Stimulated activated CD8-positive, alpha-beta memory T cell treated with anti-CD3 and anti-CD28 coated beads, Interleukin-2, amount 100 ng/mL, for 48 hours (primary cell): ENCODE results near the gene TP53I3.
"Not testable (repeated sequence)": the region's sequence is repeated elsewhere in the genome, so short reads cannot be mapped to it uniquely, and the experiment has no call there.

Experiments
- DNase-seq, 2 donors: peaks; one replicate each; pipeline ENCODE4 v3.0.0-alpha.2; 2020; ENCODE audit warnings: low read depth in 2 of 2

The TP53I3 gene, protein sequence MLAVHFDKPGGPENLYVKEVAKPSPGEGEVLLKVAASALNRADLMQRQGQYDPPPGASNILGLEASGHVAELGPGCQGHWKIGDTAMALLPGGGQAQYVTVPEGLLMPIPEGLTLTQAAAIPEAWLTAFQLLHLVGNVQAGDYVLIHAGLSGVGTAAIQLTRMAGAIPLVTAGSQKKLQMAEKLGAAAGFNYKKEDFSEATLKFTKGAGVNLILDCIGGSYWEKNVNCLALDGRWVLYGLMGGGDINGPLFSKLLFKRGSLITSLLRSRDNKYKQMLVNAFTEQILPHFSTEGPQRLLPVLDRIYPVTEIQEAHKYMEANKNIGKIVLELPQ

GRCh38 chr2:24084386-24085199 is at the start of gene TP53I3:
TSS of gene TP53I3 (minus strand) at chr2:24084834. CDS start at chr2:24084326, 508 bp downstream.
- peak; percentile 75 to 89 for DNase-seq

GRCh38 chr2:24132543-24132942 is 47.9 kb upstream of the TP53I3 start:
- no peak for DNase-seq

- DNase-seq: no peak
These were observed 41.3 kb upstream of the TP53I3 start for GRCh38 chr2:24125956-24126355.

GRCh38 chr2:24123922-24124580 is 39.4 kb upstream of the TP53I3 start:
- DNase-seq: no peak

GRCh38 chr2:24123195-24123921 is 38.7 kb upstream of the TP53I3 start, which contains the start of the genes FAM228B and PFN4:
TSS of gene FAM228B (plus strand) at chr2:24123469. CDS start at chr2:24124362, 893 bp downstream.
TSS of gene PFN4 (minus strand) at chr2:24123334. CDS start at chr2:24122535, 799 bp downstream.
- DNase-seq: peak; percentile 58 to 69

DNA sequence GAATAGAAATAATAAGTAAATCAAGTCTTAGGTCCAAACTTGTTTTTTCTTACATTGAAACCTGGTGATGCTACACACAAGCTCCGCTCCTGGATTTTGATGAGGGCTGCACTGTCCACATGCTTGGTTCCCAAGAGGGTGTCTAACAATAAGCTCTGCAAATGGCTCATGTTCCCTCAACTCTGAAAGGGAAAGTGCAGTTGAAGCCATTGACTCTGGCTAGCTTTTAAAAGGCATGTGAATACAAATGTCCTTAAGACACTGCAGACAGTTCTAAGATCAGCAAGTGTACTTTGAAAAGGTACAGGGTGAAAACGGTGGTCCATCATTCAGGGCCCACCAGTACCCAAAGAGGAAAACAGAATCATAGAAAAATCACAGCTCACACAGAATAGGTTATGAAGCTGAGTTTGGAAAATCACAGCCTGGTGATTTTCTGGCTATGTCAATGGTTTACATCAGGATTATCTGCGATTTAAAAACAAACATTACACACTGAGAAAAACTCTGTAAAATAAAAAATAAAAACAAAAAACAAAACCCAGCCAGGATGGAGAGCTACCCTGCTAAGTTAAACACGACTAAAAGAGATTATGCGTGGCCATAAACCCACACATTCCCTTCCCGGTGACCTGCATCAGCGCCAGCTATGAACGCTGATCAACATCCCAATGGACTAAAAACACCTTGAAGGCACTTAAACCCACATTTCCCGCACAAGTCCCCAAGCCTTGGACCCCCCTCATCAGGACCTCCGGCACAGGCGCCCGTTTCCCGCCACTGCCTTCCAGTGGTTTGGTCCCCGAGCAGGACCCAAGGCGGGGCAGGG is 37.9 kb upstream of the TP53I3 start:
- no peak for DNase-seq

DNA sequence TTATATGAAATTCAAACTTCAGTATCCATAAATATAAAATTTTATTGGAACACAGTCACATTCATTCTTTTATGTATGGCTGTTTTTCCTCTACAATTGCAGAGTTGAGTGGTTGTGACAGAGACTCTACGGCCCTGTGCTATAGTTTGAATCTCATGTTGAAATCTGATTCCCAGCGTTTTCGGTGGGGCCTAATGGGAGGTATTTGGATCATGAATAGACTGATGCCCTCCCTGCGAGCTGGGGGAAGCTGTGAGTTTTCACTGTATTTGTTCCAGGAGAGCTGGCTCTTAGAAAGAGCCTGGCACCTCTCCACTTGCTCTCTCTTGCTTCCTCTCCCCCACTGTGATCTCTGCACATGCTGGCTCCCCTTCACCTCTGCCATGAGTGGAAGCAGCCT is 36.8 kb upstream of the TP53I3 start:
- DNase-seq: no peak

DNA sequence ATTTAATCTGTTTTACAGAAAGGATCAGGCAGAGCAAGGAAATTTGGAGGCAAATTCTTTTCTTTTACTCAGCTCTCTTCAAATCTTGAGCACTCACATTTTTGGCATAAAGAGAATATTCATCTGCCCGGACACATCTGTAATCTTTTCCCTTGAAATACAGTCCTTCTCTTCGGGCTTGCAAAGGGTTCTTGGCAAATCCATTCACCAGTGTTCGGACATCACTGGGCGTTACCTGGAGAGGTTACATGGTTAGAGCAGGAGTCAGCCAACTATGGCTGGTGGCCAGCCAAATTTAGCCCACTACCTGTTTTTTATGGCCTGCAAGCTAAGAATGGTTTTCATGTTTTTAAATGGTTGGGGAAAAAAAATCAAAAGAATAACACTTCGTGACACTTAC is 36.4 kb upstream of the TP53I3 start:
- DNase-seq: no peak

- DNase-seq: no peak
These were observed 33.3 kb upstream of the TP53I3 start for GRCh38 chr2:24117902-24118301.

- DNase-seq: no peak
These were observed 30.4 kb upstream of the TP53I3 start for GRCh38 chr2:24115057-24115456.

DNA sequence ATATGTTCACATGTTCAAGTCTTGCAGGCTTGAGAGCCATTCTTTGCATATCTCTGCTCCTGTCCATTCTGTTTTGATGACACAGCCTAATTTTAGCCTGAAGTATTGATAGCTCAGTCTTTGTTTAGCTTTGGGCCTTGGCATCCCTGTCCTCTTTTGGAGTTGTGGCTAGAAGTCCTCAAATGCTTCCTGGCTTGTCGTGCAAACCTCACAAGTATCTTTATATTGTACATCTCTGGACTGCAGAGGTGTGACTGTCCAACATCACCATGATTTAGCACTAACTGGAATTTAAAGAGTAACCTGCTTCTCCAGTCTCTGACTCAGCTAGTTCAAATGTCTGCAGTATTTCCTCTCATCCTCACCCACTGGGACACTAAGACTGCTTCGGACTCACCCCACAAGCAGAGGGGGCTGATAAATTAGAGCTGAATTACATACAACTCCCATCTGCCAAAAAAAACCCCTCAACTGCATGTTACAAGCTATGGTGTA is 26.8 kb upstream of the TP53I3 start:
- DNase-seq: no peak

GRCh38 chr2:24110660-24111303 is 26.1 kb upstream of the TP53I3 start:
- no peak for DNase-seq

- not testable (repeated sequence) for DNase-seq
These were observed 24.8 kb upstream of the TP53I3 start for GRCh38 chr2:24109431-24109830.

- no peak for DNase-seq
These were observed 22.7 kb upstream of the TP53I3 start for GRCh38 chr2:24107336-24107735.

DNA sequence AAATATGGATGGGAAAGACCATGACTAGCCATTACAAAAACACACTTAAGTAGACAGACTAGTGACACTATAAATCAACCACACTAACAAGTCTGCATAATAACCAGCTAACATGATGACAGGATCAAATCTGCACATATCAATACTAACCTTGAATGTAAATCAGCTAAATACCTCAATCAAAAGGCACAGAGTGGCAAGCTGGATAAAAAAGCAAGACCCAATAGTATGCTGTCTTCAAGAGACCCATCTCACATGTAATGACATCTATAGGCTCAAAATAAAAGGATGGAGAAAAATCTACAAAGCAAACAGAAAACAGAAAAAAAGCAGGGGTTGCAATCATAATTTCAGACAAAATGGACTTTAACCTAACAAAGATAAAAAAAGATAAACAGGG is 22.2 kb upstream of the TP53I3 start:
- no peak for DNase-seq

DNA sequence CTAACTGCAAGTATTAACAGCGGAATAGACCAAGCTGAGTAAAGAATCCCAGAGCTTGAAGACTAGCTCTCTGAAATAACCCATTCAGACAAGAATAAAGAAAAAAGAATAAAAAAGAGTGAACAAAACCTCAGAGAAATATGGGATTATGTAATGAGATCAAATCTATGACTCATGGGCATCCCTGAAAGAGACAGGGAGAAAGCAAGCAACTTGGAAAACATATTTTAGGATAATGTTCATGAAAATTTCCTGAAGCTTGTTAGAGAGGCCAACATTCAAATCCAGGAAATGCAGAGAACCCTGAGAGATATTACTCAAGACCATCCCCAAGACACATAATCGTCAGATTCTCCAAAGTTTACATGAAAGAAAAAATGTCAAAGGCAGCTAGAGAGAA is 21.2 kb upstream of the TP53I3 start:
- no peak for DNase-seq

DNA sequence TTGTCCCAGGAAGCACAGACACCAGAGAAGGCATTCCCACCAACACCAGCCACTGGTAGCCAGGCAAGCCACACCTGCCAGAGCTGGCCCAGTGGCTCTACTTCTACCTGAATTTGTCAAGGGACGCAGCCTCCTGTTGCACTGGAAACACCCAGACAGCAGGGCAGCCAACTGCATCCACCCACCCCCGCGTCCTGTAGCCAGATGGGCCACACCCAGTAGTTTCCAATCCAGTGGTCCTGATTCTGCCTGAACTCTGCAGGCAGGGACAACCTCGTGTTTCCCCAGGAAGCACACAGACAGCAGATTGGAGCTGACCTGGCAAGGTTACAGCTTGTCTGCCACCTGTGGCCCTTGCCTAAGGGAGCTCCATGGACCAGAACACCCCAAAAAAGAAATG is 20.3 kb upstream of the TP53I3 start:
- no peak for DNase-seq

DNA sequence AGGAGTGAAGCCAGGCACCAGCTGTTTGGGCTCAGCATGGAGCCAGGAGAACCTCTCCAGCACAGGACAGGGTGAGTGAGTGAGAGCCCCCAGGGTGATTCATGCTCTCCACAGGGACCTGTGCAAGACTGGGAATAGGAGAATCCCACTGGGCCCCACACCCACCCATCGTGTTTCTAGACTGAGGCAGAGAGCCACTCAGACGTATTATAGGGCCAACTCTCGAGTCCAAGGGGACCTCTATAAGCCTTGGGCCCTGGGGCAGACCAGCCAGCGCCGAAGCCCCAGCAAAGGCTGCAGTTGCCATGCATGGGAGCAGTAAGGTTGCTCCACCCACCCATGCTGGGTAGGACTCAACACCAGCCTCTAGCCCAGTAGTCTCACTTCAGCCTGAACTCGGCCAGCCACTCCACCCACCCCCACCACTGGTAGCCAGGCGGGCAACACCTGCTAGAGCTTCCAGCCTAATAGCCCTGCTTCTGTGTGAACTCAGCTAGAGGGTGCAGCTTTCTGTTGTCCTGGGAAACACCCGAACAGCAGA is 19.5 kb upstream of the TP53I3 start:
- DNase-seq: no peak

DNA sequence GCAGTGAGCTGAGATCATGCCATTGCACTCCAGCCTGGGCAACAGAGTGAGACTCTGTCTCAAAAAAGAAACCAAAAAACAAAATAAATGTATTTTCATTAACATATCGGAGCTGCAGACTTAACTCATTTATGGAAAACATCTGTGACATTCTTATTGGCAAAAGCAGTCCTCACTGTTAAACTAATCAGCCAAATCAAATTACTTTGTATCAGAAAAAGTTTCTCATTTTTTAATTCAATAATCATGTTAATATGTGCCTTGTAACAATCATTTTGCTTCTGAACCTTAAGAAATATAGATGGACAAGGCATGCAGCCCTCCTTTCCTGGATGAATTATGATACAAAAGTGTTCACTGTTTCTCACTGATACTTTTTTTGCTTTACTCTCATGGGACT is 18.0 kb upstream of the TP53I3 start:
- DNase-seq: no peak

DNA sequence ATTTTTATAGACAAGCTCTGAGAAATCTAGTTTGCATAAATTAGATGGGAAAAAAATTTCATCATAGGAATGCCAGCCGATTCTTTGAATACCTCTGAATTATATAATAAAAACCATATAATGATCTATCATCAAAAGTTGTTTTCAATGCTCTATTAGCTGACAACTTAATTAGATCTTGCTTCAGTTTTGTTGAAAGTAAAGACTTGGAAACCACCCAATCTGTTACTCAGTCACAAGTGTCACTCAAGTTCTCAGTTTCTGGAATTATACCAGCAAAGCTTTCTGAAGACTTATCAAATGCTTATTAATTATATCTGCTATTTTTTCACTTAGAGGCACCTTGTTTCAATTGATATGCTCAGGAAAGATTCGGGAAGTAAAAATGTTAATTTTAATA is 17.4 kb upstream of the TP53I3 start:
- DNase-seq: no peak
